Measurements from ENCODE around the gene PIP5K1C.

PIP5K1C gene

GRCh38 chr19:3665681-3666544, 34.4 kb downstream of the PIP5K1C start:
- Histone ChIP-seq H3K27me3 (replicated peaks; ENCODE audit: control insufficient read depth, insufficient read depth, low read length) (no peaks in the 10 kb centered on the region), H3K4me3 (replicated peaks; ENCODE audit: low read depth, low read length) (no peak overlapping the region), H3K36me3 (ENCODE audit: control insufficient read depth, insufficient read depth, low read length) (peaks cover 13% of the 10 kb centered on the region)
- TF ChIP-seq CTCF (IDR thresholded peaks at IDR 0.05; ENCODE audit: insufficient read depth, low read length, poor library complexity, severe bottlenecking) = peak; percentile 85
- peak; percentile 68 for DNase-seq (ENCODE audit: extremely low read depth, insufficient read length)

- TF ChIP-seq CTCF (IDR thresholded peaks at IDR 0.05; ENCODE audit: insufficient read depth, low read length, poor library complexity, severe bottlenecking) = no peak
- no peak overlapping the region for H3K4me3 ChIP-seq (replicated peaks; ENCODE audit: low read depth, low read length)
- no peak for DNase-seq (ENCODE audit: extremely low read depth, insufficient read length)
Measured at GRCh38 chr19:3664879-3665642, 35.2 kb downstream of the PIP5K1C start.

GRCh38 chr19:3663838-3664237, 36.4 kb downstream of the PIP5K1C start:
- TF ChIP-seq CTCF (IDR thresholded peaks at IDR 0.05; ENCODE audit: insufficient read depth, low read length, poor library complexity, severe bottlenecking) = no peak
- DNase-seq (ENCODE audit: extremely low read depth, insufficient read length) = no peak
- H3K4me3 ChIP-seq (replicated peaks; ENCODE audit: low read depth, low read length) = no peak overlapping the region
- peaks cover 20% of the 10 kb centered on the region for H3K36me3 ChIP-seq (ENCODE audit: control insufficient read depth, insufficient read depth, low read length)
- no peaks in the 10 kb centered on the region for H3K27me3 ChIP-seq (replicated peaks; ENCODE audit: control insufficient read depth, insufficient read depth, low read length)

More at GRCh38 chr19:3664879-3665642, 35.2 kb downstream of the PIP5K1C start:
- no peaks in the 10 kb centered on the region for H3K27me3 ChIP-seq (replicated peaks; ENCODE audit: control insufficient read depth, insufficient read depth, low read length)
- H3K36me3 ChIP-seq (ENCODE audit: control insufficient read depth, insufficient read depth, low read length) = peaks cover 18% of the 10 kb centered on the region

GRCh38 chr19:3661284-3662238, 38.7 kb downstream of the PIP5K1C start:
- TF ChIP-seq CTCF (IDR thresholded peaks at IDR 0.05; ENCODE audit: insufficient read depth, low read length, poor library complexity, severe bottlenecking) = no peak
- DNase-seq (ENCODE audit: extremely low read depth, insufficient read length) = no peak
- H3K4me3 ChIP-seq (replicated peaks; ENCODE audit: low read depth, low read length) = no peak overlapping the region

GRCh38 chr19:3660493-3661219, 39.6 kb downstream of the PIP5K1C start:
- Histone ChIP-seq H3K4me3 (replicated peaks; ENCODE audit: low read depth, low read length) (no peak overlapping the region), H3K27me3 (replicated peaks; ENCODE audit: control insufficient read depth, insufficient read depth, low read length) (no peaks in the 10 kb centered on the region), H3K36me3 (ENCODE audit: control insufficient read depth, insufficient read depth, low read length) (peaks cover 30% of the 10 kb centered on the region)
- no peak for TF ChIP-seq CTCF (IDR thresholded peaks at IDR 0.05; ENCODE audit: insufficient read depth, low read length, poor library complexity, severe bottlenecking)
- DNase-seq (ENCODE audit: extremely low read depth, insufficient read length) = no peak

More at GRCh38 chr19:3661284-3662238, 38.7 kb downstream of the PIP5K1C start:
- H3K27me3 ChIP-seq (replicated peaks; ENCODE audit: control insufficient read depth, insufficient read depth, low read length) = no peaks in the 10 kb centered on the region
- H3K36me3 ChIP-seq (ENCODE audit: control insufficient read depth, insufficient read depth, low read length) = peaks cover 32% of the 10 kb centered on the region

All from GM06990 (cell line).